Panc1 (cell line): ENCODE measurements around the gene PARVG. TPM values are rescaled to one million over a fixed set of nuclear protein-coding genes. Genes with fewer than 3 reads are reported as not detected.

Experiments
- ATAC-seq: fragments of 200-7000 bp; cut with Tn5 transposase; 2 replicates; pipeline ENCODE4 v1.9.1; 2020; ENCODE audit warnings: mild to moderate bottlenecking, moderate library complexity
- BruUV-seq: library from RNA; stranded (reverse); fragments of 400-500 nt; replicated peaks from 2 replicates; lab custom pipeline; 2021; lab: Mats Ljungman, UMichigan
- CTCF ChIA-PET: fragments of 300-600 bp; sonication (Branson Sonifier 250); formaldehyde crosslinking; loops from one replicate; lab custom pipeline; 2022; ENCODE audit warnings: antibody characterized with exemption; lab: Charles Lee
- POLR2A ChIA-PET: fragments of 300-600 bp; sonication (Branson Sonifier 250); formaldehyde crosslinking; loops from one replicate; lab custom pipeline; 2022; ENCODE audit warnings: antibody characterized with exemption; lab: Charles Lee
- DNase-seq: peaks from one replicate; pipeline ENCODE4 v3.0.0-alpha.2; 2010; ENCODE audit warnings: low read depth, low spot score
- H3K27ac ChIP-seq: 2 replicates; pipeline ENCODE4 v1.5.1; 2011; ENCODE audit warnings: mild to moderate bottlenecking, low read length, inconsistent platforms
- H3K27me3 ChIP-seq: fragments of 200-500 bp; sonication (Bioruptor generic); 2 replicates; pipeline ENCODE4 v1.6.0; 2014; ENCODE audit warnings: low read length, inconsistent platforms; ENCODE audit not compliant: control insufficient read depth, insufficient read depth
- H3K36me3 ChIP-seq: fragments of 200-500 bp; sonication (Bioruptor generic); 2 replicates; pipeline ENCODE4 v1.5.1; 2014; ENCODE audit warnings: inconsistent platforms, mild to moderate bottlenecking, low read length, moderate library complexity; ENCODE audit not compliant: control insufficient read depth, insufficient read depth
- H3K4me1 ChIP-seq: 2 replicates; pipeline ENCODE4 v1.5.1; 2011; ENCODE audit warnings: inconsistent platforms, mild to moderate bottlenecking, low read length, moderate library complexity; ENCODE audit not compliant: control insufficient read depth, insufficient read depth
- H3K4me3 ChIP-seq, 2 experiments: 2 replicates each; pipeline ENCODE4 v1.5.1; 2011 to 2012; ENCODE audit warnings: low read depth in 2 of 2, low read length in 2 of 2, mild to moderate bottlenecking in 2 of 2, inconsistent platforms in 1 of 2, moderate library complexity in 1 of 2
- H3K9me3 ChIP-seq: fragments of 200-500 bp; sonication (Bioruptor generic); 2 replicates; pipeline ENCODE4 v1.5.1; 2014; ENCODE audit warnings: low read depth, mild to moderate bottlenecking, inconsistent platforms, low read length, moderate library complexity; ENCODE audit not compliant: control insufficient read depth, insufficient read depth
- POLR2AphosphoS5 ChIP-seq: IDR thresholded peaks from 2 replicates; pipeline ENCODE4 v1.6.1; 2012; ENCODE audit warnings: mild to moderate bottlenecking, low read depth, low read length, moderate library complexity
- SIN3A ChIP-seq: IDR thresholded peaks from 2 replicates; pipeline ENCODE4 v1.6.1; 2012; ENCODE audit warnings: low read depth, mild to moderate bottlenecking, low read length, moderate library complexity, borderline replicate concordance; ENCODE audit not compliant: insufficient read depth
- TCF7L2 ChIP-seq: IDR thresholded peaks from 2 replicates; pipeline ENCODE4 v1.6.1; 2011; ENCODE audit warnings: mild to moderate bottlenecking, low read depth, low read length, inconsistent platforms
- in situ Hi-C: cut with HindIII; loops from 2 replicates; pipeline ENCODE4 v1.10.0; 2016; ENCODE audit warnings: low sequenced_read_pairs, low pct_unique_long_range_greater_than_20kb
- intact Hi-C: fragments of 100-400 bp; cut with micrococcal nuclease; formaldehyde crosslinking; loops from one replicate; pipeline ENCODE4 v1.10.0; 2022; ENCODE audit not compliant: unreplicated experiment
- total RNA-seq: library from RNA; stranded (reverse); gene quantifications from one replicate; pipeline ENCODE4 v1.2.1, GENCODE V29; 2021; ENCODE audit not compliant: unreplicated experiment
- TF ChIP-seq, protein P1 (sequence below): fragments of 450-650 bp; IDR thresholded peaks from 2 replicates; pipeline ENCODE4 v1.5.1; 2017; ENCODE audit warnings: mild to moderate bottlenecking
- TF ChIP-seq, protein P2 (sequence below), 2 experiments: IDR thresholded peaks; 2 replicates each; pipeline ENCODE4 v1.6.1; 2011 to 2012; ENCODE audit warnings: low read depth in 2 of 2, control low read depth in 1 of 2, low read length in 1 of 2, mild to moderate bottlenecking in 1 of 2, moderate library complexity in 1 of 2; ENCODE audit not compliant: insufficient read depth in 1 of 2

Gene PARVG
- total RNA-seq, 1 experiment from 2014 or later = 0.21 TPM

DNA sequence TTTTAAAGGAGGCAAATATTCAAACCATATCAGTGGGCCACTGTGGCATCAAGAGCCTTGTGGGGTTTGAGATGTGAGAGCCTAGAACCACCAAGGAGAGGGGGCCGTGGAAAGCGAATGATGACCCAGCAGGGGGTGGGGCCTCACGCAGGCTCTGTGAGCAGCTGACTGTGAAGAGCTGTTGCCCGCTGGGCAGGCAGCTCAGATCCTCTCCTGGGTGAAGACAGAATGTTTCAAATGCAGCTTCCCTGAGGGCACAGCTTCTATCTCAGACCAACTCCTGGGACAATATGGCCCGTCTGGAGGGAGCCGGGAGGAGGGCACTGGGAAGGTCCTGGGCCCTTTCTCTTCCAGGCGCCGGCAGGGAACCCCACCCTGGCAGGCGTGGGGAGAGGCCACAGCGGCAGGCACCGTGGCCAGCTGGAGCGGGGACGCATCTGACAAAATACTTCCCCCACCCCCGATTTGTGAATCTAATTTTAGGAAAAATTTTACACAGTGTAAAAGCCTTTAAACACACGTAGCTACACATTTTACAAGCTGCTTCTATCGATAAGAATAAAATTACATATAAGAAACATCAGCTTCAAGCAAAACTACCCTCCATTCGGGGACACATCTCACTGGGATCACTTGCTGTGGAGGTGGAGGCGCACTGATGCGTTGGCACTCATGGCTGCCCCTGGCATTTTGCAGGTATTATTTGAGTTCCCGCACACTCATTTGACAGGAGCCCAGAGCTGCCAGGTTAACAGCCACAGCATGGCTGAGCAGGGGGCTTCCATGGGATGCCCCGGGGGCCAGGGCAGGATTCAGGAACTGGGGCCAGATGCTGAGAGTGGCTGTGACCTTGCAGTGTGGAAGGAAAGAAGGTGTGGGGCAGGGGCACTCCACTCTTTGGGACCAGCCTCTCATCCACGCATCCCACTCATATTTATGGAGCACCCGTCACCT, 40.3 kb downstream of the PARVG start:
- POLR2A ChIA-PET = no interaction called here
- Histone ChIP-seq H3K4me3 (no peak overlapping the region), H3K9me3 (no peaks in the 10 kb centered on the region), H3K27me3 (no peaks in the 10 kb centered on the region), H3K27ac (no peak overlapping the region), H3K36me3 (no peaks in the 10 kb centered on the region), H3K4me1 (no peaks in the 10 kb centered on the region)
- BruUV-seq = no TSS peak
- CTCF ChIA-PET = no interaction called here
- intact Hi-C loops (no loop called here), in situ Hi-C loops (no loop called here)
- DNase-seq = no peak
- no peak for ATAC-seq
- no peak for TF ChIP-seq POLR2AphosphoS5
- TF ChIP-seq TCF7L2 = no peak
- TF ChIP-seq, protein P1, sequence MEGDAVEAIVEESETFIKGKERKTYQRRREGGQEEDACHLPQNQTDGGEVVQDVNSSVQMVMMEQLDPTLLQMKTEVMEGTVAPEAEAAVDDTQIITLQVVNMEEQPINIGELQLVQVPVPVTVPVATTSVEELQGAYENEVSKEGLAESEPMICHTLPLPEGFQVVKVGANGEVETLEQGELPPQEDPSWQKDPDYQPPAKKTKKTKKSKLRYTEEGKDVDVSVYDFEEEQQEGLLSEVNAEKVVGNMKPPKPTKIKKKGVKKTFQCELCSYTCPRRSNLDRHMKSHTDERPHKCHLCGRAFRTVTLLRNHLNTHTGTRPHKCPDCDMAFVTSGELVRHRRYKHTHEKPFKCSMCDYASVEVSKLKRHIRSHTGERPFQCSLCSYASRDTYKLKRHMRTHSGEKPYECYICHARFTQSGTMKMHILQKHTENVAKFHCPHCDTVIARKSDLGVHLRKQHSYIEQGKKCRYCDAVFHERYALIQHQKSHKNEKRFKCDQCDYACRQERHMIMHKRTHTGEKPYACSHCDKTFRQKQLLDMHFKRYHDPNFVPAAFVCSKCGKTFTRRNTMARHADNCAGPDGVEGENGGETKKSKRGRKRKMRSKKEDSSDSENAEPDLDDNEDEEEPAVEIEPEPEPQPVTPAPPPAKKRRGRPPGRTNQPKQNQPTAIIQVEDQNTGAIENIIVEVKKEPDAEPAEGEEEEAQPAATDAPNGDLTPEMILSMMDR = no peak
- TF ChIP-seq SIN3A = no peak
- TF ChIP-seq, protein P2, sequence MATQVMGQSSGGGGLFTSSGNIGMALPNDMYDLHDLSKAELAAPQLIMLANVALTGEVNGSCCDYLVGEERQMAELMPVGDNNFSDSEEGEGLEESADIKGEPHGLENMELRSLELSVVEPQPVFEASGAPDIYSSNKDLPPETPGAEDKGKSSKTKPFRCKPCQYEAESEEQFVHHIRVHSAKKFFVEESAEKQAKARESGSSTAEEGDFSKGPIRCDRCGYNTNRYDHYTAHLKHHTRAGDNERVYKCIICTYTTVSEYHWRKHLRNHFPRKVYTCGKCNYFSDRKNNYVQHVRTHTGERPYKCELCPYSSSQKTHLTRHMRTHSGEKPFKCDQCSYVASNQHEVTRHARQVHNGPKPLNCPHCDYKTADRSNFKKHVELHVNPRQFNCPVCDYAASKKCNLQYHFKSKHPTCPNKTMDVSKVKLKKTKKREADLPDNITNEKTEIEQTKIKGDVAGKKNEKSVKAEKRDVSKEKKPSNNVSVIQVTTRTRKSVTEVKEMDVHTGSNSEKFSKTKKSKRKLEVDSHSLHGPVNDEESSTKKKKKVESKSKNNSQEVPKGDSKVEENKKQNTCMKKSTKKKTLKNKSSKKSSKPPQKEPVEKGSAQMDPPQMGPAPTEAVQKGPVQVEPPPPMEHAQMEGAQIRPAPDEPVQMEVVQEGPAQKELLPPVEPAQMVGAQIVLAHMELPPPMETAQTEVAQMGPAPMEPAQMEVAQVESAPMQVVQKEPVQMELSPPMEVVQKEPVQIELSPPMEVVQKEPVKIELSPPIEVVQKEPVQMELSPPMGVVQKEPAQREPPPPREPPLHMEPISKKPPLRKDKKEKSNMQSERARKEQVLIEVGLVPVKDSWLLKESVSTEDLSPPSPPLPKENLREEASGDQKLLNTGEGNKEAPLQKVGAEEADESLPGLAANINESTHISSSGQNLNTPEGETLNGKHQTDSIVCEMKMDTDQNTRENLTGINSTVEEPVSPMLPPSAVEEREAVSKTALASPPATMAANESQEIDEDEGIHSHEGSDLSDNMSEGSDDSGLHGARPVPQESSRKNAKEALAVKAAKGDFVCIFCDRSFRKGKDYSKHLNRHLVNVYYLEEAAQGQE (IDR thresholded peaks at IDR 0.05; ENCODE audit: insufficient read depth in 1 of 2, low read depth in 2 of 2, low read length in 1 of 2) = no peak

DNA sequence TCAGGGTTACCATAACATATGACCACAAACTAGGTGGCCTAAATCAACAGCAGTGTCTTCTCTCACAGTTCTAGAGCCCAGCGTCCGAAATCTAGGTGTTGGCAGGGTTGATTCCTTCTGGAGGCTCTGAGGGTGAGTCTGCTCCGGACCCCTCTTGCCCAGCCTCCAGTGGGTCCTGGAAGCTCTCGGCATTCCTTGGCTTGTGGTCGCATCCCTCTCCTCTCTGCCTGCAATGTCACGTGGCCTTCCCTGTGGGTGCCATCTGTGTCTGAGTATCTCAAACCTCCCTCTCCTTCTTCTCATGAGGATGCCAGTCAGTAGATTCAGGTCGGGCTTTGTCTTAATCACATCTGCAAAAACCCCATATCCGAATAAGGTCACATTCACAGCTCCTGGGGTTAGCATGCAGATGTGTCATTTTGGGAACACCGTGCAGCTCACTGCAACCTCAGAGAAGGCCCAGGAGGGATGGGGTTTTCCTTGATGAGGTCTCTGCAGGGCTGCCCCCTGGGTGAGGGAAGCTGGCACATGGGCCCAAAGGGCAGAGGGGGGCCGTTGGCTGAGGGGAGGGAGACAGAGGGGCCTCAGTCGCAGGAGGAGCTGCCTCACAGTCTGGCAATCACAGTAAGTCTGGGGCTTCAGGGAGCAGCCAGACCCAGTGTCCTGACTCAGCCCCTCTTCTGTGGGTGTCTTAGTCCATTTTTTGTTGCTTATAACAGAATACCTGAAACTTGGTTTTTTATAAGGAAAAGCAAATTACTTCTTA, 41.2 kb downstream of the PARVG start:
- Histone ChIP-seq H3K9me3 (no peaks in the 10 kb centered on the region), H3K4me3 (no peak overlapping the region), H3K4me1 (no peaks in the 10 kb centered on the region), H3K27ac (no peak overlapping the region), H3K36me3 (no peaks in the 10 kb centered on the region), H3K27me3 (no peaks in the 10 kb centered on the region)
- DNase-seq = no peak
- TF ChIP-seq, protein P1 = no peak
- TF ChIP-seq, protein P2 (IDR thresholded peaks at IDR 0.05; ENCODE audit: insufficient read depth in 1 of 2, low read depth in 2 of 2, low read length in 1 of 2) = no peak
- TF ChIP-seq TCF7L2 (no peak), POLR2AphosphoS5 (no peak), SIN3A (no peak)
- in situ Hi-C loops = no loop called here
- BruUV-seq = no TSS peak
- ChIA-PET POLR2A (no interaction called here), CTCF (no interaction called here)
- ATAC-seq = no peak
- intact Hi-C loops = no loop called here
